ENCODE data around the gene CADM2.

DNA sequence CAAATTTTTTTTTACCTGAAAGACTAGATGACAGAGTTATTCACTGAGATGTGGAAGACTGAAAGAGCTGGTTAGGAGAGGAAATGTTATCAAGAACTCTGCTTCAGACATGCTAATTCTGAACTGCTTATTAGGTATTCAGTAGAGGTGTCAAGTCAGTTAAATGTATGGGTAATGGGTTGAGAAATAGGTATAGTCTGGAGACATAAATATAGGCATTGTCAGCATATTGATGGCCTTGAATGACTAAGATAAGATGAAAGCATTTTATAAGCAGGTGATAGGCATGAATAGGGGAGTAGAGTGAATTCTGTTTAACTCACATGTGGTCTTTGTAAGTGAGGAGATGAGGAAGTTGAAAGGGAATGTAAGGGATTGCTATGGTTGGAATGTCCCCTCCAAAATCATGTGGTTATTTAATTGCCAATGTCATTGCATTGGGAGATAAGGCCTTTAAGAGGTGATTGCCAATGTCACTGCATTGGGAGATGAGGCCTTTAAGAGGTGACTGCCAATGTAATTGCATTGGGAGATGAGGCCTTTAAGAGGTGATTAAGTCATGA is 904.2 kb downstream of the CADM2 start:
- TF ChIP-seq, protein P1, sequence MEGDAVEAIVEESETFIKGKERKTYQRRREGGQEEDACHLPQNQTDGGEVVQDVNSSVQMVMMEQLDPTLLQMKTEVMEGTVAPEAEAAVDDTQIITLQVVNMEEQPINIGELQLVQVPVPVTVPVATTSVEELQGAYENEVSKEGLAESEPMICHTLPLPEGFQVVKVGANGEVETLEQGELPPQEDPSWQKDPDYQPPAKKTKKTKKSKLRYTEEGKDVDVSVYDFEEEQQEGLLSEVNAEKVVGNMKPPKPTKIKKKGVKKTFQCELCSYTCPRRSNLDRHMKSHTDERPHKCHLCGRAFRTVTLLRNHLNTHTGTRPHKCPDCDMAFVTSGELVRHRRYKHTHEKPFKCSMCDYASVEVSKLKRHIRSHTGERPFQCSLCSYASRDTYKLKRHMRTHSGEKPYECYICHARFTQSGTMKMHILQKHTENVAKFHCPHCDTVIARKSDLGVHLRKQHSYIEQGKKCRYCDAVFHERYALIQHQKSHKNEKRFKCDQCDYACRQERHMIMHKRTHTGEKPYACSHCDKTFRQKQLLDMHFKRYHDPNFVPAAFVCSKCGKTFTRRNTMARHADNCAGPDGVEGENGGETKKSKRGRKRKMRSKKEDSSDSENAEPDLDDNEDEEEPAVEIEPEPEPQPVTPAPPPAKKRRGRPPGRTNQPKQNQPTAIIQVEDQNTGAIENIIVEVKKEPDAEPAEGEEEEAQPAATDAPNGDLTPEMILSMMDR (IDR thresholded peaks at IDR 0.05): no peak
- no peak for TF ChIP-seq POLR2A (IDR thresholded peaks at IDR 0.05)

Data from adrenal gland (tissue), 5 donors.